ENCODE results near the gene TMPRSS6.

DNA sequence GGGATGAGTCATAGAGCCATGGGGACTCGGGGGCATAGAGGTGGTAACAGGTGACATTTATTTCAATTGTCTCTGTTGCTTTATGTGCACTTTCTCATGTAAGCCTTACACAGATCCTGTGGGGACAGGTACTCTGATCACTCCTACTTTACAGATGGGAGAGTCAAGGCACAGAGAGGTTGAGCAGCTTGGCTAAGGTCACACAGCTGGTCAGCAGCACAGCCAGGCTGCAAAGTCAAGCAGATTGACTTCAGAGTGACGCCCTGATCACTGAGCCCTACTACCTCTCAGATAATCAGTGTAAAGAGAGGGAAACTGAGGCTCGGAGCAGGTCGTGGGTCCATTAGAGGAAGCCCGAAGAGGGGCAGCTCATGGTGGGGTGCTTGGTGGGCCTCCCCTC is 3.5 kb downstream of the TMPRSS6 start:
- TF ChIP-seq POLR2A (IDR thresholded peaks at IDR 0.05) (no peak), CTCF (IDR thresholded peaks at IDR 0.05 in 4 of 5, conservative IDR thresholded peaks at IDR 0.05 in 1 of 5) (no peak)
